MM.1S (cell line): ENCODE results near the gene YTHDF1.

Source experiments
- DNase-seq: peaks from one replicate; pipeline ENCODE4 v3.0.0-alpha.2; 2015
- H2AFZ ChIP-seq: fragments of 300-600 bp; sonication (generic); 2 replicates; pipeline ENCODE4 v1.6.0; 2016; ENCODE audit warnings: antibody characterized with exemption, low read length
- H3F3A ChIP-seq: fragments of 300-600 bp; sonication (generic); 2 replicates; pipeline ENCODE4 v1.6.1; 2016; ENCODE audit warnings: mild to moderate bottlenecking, antibody characterized with exemption, low read length, moderate library complexity, mixed read lengths; ENCODE audit not compliant: insufficient read depth
- H3K27ac ChIP-seq: fragments of 300-600 bp; sonication (generic); 2 replicates; pipeline ENCODE4 v1.5.1; 2016; ENCODE audit warnings: mild to moderate bottlenecking, low read length
- H3K27me3 ChIP-seq: fragments of 300-600 bp; sonication (generic); replicated peaks from 2 replicates; pipeline ENCODE4 v1.6.0; 2016; ENCODE audit warnings: low read length; ENCODE audit not compliant: insufficient read depth
- H3K36me3 ChIP-seq: fragments of 300-600 bp; sonication (generic); replicated peaks from 2 replicates; pipeline ENCODE4 v1.6.1; 2016; ENCODE audit warnings: mild to moderate bottlenecking, low read length, mixed read lengths; ENCODE audit not compliant: insufficient read depth
- H3K4me1 ChIP-seq: fragments of 300-600 bp; sonication (generic); 2 replicates; pipeline ENCODE4 v1.6.1; 2016; ENCODE audit warnings: low read length, mixed read lengths
- H3K4me2 ChIP-seq: fragments of 300-600 bp; sonication (generic); 2 replicates; pipeline ENCODE4 v1.6.0; 2016; ENCODE audit warnings: low read depth, low read length
- H3K4me3 ChIP-seq: fragments of 300-600 bp; sonication (generic); 2 replicates; pipeline ENCODE4 v1.5.1; 2016; ENCODE audit warnings: low read length, mixed read lengths
- H3K79me2 ChIP-seq: fragments of 300-600 bp; sonication (generic); 2 replicates; pipeline ENCODE4 v1.6.1; 2016; ENCODE audit warnings: mixed run types, low read length, mixed read lengths
- H3K9ac ChIP-seq: fragments of 300-600 bp; sonication (generic); 2 replicates; pipeline ENCODE4 v1.6.1; 2016; ENCODE audit warnings: low read length, mixed read lengths
- H3K9me2 ChIP-seq: fragments of 300-600 bp; sonication (generic); replicated peaks from 2 replicates; pipeline ENCODE4 v1.6.1; 2016; ENCODE audit warnings: mild to moderate bottlenecking, low read length, mixed read lengths; ENCODE audit not compliant: insufficient read depth
- H3K9me3 ChIP-seq: fragments of 300-600 bp; sonication (generic); replicated peaks from 2 replicates; pipeline ENCODE4 v1.6.1; 2016; ENCODE audit warnings: mild to moderate bottlenecking, low read length, mixed read lengths; ENCODE audit not compliant: insufficient read depth
- H4K20me1 ChIP-seq: fragments of 300-600 bp; sonication (generic); 2 replicates; pipeline ENCODE4 v1.6.1; 2016; ENCODE audit warnings: mild to moderate bottlenecking, low read length, moderate library complexity, mixed read lengths; ENCODE audit not compliant: insufficient read depth
- CTCF ChIP-seq: fragments of 300-600 bp; sonication (generic); IDR thresholded peaks from 2 replicates; pipeline ENCODE4 v1.5.1; 2016; ENCODE audit warnings: antibody characterized with exemption, low read length, mixed read lengths
- EZH2 ChIP-seq: fragments of 300-600 bp; sonication (generic); optimal IDR thresholded peaks from 2 replicates; pipeline ENCODE3; 2017; ENCODE audit warnings: low read depth, mild to moderate bottlenecking, antibody characterized with exemption, low read length, mixed read lengths
- EZH2phosphoT487 ChIP-seq: fragments of 300-600 bp; sonication (generic); IDR thresholded peaks from 2 replicates; pipeline ENCODE4 v1.6.1; 2018; ENCODE audit warnings: antibody characterized with exemption, low read length

YTHDF1 gene

GRCh38 chr20:63233061-63233344 lies 17.1 kb upstream of the YTHDF1 start:
- no peaks in the 10 kb centered on the region for H3K9me2 ChIP-seq
- no peaks in the 10 kb centered on the region for H3K36me3 ChIP-seq
- no peak overlapping the region for H3K4me3 ChIP-seq
- H3K27ac ChIP-seq: no peak overlapping the region
- peaks cover 98% of the 10 kb centered on the region for H3K27me3 ChIP-seq
- no peak for DNase-seq
- no peaks in the 10 kb centered on the region for H3K4me1 ChIP-seq
- H2AFZ ChIP-seq: no peak overlapping the region
- no peak overlapping the region for H3K9ac ChIP-seq
- H3K4me2 ChIP-seq: no peak overlapping the region
- H3F3A ChIP-seq: no peaks in the 10 kb centered on the region
- TF ChIP-seq EZH2phosphoT487 (no peak), EZH2 (no peak), CTCF (no peak)
- no peaks in the 10 kb centered on the region for H3K9me3 ChIP-seq
- no peaks in the 10 kb centered on the region for H4K20me1 ChIP-seq
- no peaks in the 10 kb centered on the region for H3K79me2 ChIP-seq

- Histone ChIP-seq H3K4me3 (no peak overlapping the region), H3K27me3 (peaks cover 98% of the 10 kb centered on the region), H3K9me3 (no peaks in the 10 kb centered on the region), H3K79me2 (no peaks in the 10 kb centered on the region), H2AFZ (no peak overlapping the region), H3K27ac (no peak overlapping the region), H3K9me2 (no peaks in the 10 kb centered on the region), H3K4me2 (no peak overlapping the region), H4K20me1 (no peaks in the 10 kb centered on the region), H3K36me3 (no peaks in the 10 kb centered on the region), H3K4me1 (no peaks in the 10 kb centered on the region), H3F3A (no peaks in the 10 kb centered on the region), H3K9ac (no peak overlapping the region)
- no peak for TF ChIP-seq EZH2phosphoT487
- TF ChIP-seq EZH2: no peak
- TF ChIP-seq CTCF: no peak
- DNase-seq: no peak
Measured at GRCh38 chr20:63232235-63233060, 16.5 kb upstream of the YTHDF1 start.

- no peaks in the 10 kb centered on the region for H3K4me1 ChIP-seq
Measured at GRCh38 chr20:63230800-63231268, 14.9 kb upstream of the YTHDF1 start.

More at GRCh38 chr20:63230800-63231268, 14.9 kb upstream of the YTHDF1 start:
- Histone ChIP-seq H2AFZ (no peak overlapping the region), H3K9me2 (no peaks in the 10 kb centered on the region), H3K4me3 (no peak overlapping the region), H3K27me3 (peaks cover 96% of the 10 kb centered on the region), H3K79me2 (no peaks in the 10 kb centered on the region), H3K27ac (no peak overlapping the region), H3K9me3 (no peaks in the 10 kb centered on the region), H3K4me2 (no peak overlapping the region), H3K9ac (no peak overlapping the region), H3F3A (no peaks in the 10 kb centered on the region), H3K36me3 (no peaks in the 10 kb centered on the region), H4K20me1 (no peaks in the 10 kb centered on the region)
- TF ChIP-seq EZH2phosphoT487 (no peak), EZH2 (no peak), CTCF (peak; percentile 38)
- DNase-seq: peak; percentile 24
